ENCODE results near the gene TMEM117.
"Not testable (repeated sequence)": the region's sequence is repeated elsewhere in the genome, so short reads cannot be mapped to it uniquely, and the experiment has no call there.

TMEM117 gene

DNA sequence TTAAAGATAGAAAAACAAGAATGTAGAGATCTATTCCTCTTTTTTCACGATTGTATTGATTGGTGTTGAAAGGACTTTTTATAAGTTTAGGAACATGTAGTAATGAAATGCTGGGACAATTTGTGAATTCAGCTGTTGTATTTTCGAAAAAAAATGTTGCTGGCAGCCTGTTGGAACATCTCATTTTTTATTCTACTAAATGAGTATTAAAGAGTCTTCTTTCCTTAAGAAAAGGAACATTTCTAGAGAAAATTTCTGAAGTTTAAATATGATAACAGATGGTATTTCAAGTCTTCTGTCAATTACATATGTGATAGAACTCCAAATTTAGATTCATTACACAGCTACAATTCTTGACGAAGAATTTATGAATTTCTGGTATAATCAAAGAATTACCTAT, 189.6 kb downstream of the TMEM117 start:
- no peak for DNase-seq (ENCODE audit: low read depth)

DNA sequence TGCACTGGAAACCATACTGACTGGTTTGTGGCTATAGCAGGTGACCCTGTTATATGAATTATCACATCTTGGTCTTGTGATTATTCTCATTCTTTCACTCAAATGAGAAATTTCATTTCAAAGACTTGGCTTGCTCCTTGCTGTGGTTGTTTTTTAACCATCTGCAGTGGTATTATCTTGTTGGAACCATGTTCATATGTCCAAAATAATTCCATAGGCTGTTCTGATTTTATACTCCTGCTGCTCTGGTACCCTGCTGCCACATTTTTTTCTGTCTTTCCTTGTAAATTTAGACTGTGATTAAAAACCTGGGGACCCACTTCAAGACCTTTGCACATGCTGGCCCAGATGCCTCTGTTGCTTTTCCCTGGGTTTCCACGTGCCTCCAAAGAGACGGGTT, 190.2 kb downstream of the TMEM117 start:
- no peak for DNase-seq (ENCODE audit: low read depth)

DNA sequence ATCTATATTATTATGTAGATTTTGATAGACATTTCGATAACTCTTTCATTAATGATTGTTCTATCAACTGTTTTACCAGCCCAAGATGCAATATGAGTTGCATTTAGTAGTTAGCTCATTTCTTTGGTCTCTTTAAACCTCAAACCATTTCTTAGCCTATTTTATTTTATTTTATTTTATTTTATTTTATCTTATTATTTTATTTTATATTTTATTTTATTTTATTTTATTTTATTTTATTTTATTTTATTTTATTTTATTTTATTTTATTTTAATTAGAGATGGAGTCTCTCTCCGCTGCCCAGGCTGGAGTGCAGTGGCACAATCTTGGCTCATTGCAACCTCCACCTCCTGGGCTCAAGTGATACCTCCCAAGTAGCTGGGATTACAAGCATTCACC, 191.0 kb downstream of the TMEM117 start:
- not testable (repeated sequence) for DNase-seq (ENCODE audit: low read depth)

DNA sequence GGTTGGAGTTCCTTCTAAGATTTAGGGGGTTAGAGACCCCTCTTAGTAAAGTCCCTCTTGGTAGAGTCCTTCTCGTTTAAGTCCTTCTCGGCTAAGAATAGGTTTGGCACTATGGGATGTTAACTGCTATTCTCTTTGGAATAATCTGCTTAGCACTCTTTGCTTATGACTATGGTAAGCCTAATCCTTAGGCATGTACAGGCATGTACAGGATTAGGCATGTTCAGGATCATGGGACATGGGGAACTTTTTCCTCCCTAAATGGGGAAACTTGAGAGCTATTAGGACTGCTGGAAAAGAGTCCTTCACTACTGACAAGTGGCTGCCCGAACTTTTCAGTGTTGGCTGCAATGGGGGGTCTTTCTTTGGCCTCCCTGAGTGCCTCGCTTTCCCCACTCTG, 193.3 kb downstream of the TMEM117 start:
- DNase-seq (ENCODE audit: low read depth): no peak

DNA sequence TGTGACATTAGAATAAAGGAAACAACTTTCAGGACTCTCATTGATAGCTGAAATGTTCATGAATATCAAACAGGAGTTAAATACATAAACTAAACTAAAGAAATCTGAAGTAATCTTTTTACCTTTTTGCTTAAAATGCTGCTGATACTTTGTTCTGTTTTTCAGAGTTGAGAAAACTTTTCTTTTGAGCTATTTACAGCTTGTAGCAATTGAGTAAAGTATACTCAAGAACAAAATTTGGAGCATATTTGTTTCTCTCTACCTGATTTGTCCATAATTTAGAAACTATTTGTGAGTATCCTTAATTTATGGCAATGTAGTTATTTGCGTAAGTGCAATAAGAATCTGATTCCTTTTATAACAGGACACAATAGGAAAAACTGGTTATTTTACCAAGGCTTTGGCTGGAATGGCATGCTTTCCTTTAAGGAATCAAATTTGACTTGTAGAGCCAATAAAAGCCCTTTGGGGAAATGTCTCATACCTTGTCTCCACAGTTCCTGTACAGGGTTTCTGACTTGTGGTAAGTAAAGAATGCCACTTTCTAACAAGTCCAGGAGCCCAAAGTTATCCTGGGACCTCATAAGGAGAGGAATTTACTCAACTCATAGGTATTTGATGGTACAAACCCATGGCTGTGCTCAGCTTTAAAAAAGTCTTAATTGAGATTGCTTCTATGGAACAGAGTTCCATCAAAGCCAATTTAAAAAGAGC, 195.7 kb downstream of the TMEM117 start:
- DNase-seq (ENCODE audit: low read depth): no peak

DNA sequence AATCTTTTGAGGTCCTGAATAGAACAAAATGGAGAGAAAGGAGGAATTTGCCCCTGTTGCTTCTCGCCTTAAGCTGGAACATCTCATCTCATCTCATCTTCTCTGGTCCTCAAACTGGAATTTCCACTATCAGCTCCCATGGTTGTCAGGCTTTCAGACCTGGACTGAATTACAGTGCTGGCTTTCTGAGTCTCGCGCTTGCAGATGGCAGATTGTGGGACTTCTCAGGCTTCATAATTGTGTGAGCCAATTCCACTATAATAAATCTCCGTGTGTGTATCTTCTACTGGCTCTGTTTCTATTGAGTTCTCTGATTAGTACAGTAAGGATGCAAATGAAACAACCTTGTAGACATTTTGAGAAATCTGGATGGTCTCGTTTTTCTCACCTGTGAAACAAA, 199.0 kb downstream of the TMEM117 start:
- no peak for DNase-seq (ENCODE audit: low read depth)

DNA sequence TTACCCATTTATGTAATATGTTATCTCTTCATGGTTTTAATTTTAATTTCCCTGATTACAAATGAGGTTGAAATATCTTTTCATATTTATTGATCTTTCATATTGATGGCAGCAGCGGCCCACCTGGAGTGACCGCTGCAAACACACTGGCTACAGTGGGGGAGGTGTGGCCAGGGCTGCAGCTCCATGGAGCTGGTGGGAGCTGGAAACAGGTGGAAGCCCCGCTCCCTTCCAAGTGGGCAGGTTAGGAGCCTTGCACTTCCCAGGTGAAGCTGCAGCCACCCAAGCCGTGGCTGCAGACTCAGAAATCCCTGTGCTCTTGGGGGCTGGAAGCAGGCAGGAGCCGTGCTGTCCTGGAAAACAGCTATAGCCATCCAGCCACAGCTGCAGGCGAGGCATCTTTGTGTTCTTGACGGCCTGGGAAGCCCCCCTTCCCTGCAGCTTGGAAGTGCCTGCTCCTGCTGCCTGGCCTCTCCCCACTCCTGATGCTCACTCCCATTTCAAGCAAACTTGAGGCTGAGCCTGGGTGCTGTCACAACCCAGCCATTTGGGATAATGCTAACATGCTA, 201.1 kb downstream of the TMEM117 start:
- DNase-seq (ENCODE audit: low read depth): no peak

DNA sequence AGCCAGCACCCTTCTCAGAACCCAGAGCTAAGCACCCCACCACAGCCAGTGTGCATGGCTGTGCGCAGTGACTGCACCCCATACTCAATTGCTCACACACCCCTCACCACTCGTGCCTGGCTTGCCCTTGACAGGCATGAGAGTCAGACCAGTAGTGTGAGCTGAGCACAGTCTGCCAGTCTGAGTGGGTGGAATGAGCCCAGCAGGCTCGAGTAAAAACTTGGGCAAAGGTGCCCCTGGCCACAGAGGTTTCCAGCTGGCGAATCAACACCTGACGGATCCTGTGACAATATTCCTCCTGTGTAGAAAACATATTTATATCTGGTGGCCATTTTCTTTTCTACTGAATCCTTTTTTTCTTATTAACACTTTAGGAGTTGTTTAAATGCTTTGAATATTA, 202.5 kb downstream of the TMEM117 start:
- DNase-seq (ENCODE audit: low read depth): no peak

DNA sequence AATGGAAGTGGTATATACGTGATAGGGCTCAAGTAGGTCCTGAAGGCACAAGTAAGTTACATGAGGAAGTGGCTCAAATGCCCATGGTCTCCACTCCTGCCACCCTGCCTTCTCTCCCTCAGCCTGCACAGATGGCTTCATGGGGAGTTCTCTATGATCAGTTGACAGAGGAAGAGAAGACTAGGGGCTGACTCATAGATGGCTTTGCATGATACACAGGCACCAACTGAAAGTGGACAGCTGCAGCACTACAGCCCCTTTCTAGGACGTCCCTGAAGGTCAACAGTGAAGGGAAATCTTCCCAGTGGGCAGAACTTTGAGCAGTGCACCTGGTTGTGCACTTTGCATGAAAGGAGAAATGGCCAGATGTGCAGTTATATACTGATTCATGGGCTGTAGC, 208.6 kb downstream of the TMEM117 start:
- DNase-seq (ENCODE audit: low read depth): not testable (repeated sequence)

DNA sequence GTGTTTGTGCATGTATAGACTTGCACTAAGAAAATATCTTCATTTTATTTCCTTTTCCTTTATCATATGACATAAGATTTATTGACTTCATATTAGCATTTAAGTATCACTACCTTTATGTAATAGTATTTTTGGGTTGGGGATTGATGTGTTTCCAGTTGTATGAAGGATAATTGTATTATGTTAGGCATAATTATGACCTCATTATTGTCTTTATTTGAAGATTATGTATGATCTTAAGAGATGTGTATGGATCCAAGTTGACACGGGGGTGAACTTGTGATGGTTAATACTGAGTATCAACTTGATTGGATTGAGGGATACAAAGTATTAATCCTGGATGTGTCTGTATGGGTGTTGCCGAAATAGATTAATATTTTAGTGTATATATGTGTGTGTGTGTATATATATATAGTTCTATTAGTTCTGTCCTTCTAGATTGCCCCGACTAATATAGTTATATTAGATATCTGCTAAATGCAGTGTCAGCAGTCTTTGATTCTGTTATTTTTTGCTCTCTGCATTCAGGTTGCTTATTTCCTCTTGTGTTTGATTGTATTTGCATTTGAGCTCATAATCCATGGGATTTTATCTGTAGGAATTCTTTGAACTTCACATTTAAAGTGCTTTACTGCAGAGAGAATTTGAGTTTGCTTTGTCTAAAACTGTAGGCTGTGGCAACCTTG, 211.0 kb downstream of the TMEM117 start:
- no peak for DNase-seq (ENCODE audit: low read depth)

DNA sequence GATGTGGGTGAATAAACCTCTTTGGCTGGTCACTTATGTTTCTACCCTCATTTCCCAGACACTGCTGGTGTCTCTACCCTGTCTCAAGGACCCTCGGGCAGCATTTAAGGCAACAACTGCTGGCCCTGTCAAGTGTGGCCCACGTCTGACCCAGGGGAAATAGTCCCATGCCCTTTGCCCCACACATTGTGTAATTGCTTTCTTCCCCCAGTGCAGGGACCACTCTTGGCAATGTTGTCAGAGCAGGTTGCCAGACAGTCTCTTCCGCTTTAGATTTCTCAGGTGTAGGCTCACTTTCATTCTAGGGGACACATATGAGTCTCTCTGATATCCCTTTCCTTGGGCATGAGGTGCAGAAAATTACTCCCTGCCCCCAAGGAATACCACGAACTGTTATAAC, 216.7 kb downstream of the TMEM117 start:
- DNase-seq (ENCODE audit: low read depth): no peak

DNA sequence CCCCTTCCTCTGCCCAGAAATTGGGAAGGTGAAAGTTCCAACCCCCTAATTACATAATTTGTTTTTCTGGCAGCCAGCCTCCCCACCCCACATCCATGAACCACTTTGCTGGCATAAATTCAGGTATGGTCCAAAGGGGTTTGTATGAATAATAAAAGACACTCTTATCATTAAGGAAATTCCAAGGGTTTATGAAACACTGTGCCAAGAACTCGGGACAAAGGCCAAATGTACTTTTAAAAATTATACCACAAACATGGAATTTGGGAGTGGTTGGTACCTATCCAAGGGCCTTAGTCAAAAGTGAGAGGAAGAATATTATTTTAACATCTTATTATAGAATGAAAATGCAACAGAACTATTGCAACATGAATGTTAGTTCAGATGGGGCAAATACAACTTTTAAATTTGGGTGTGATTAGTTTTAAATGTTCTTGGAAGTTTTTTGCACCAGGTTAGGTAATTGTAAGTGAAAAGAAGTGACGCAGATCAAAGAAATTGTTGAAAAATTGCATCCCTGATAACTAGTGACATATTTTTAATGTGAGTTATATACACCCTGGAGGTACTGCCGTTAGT, 217.8 kb downstream of the TMEM117 start:
- no peak for DNase-seq (ENCODE audit: low read depth)

DNA sequence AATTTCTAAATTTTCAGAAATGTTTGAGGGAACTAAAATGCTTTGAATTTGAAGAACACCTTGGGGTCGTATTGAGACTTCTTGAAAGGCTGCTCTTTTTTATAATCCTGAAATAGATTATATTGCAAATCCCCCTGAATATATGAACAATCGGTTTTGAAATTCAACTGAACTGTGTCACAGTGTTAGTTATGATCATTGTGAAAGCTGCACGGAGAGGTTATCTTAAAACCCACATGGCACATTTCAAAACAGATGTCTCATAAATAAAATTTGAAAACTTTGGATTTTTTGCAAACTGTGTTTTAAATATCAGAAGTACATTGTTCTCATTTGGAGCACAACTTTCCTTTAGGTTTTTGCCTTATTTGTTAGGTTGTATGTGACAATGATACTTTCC, 218.4 kb downstream of the TMEM117 start:
- DNase-seq (ENCODE audit: low read depth): no peak

DNA sequence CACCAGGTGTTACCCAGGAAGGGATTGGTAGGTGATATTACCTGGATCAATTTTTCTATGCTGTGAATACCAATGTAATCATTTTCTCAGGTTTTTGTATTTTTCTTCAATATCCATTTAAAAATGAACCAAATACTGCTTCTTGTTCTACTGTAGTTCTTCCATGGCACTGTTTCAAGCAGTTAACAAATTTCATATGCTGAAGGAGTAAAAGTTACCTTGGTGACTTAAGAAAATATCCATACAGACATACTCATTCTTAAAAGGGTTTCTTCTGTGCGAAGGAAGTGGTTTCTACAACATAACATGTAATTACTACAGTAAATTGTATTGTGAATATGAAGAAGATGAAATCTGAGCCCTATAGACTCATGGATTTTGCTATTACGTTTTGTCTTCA, 222.5 kb downstream of the TMEM117 start:
- no peak for DNase-seq (ENCODE audit: low read depth)

DNA sequence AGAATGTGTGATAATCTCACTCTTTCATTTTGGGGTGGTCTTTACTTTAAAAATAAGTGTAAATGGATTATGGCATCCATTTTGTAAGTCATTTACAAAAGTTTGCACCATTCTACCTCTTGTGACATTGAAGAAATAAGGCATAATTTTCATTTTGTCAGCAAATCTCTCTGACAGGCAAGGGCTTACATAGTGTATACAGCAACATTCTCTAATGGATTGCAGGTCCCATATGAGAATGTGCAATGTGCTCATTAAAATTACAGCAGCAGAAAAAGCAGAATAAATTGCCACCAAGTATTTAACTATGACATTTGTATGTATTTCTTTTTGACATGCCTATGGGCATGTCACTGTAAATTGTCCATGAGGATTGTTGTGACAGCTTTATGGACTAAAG, 223.6 kb downstream of the TMEM117 start:
- no peak for DNase-seq (ENCODE audit: low read depth)

DNA sequence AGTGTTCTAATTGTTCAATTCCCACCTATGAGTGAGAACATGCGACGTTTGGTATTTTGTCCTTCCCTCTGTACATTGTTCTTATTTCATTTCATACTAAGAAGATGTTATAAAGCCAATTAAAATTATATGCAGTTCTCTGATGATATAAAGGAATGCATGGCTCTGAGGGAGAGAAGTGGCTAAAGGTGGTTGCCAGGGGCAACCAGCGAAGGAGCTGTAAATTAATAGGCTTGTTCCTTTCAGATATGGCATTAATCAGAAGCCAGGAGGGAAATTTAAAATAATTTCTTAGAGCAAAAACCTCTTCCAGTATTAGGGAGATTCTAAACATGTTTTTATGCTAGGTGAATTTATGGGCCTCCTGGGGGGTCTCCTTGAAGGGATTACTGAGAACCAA, 227.8 kb downstream of the TMEM117 start:
- DNase-seq (ENCODE audit: low read depth): no peak

DNA sequence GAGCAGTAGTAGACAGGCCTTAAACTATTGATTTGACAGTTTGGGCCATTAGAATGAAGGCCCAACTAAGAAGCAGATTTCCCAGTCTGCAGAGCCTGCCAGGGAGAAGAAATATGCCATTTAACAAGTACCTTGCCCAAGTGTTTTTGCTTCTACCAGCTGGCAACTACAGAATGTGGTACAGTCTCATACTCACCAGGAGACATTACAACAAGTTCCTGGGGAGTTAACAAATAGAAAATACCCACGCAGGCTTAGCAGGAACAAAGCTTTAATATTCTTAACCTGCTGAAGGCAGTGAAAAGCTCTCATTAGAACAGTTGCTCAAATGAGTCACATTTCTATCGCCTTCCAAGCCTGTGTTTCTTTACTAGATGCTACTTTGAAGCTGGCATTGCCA, 241.0 kb downstream of the TMEM117 start:
- no peak for DNase-seq (ENCODE audit: low read depth)

DNA sequence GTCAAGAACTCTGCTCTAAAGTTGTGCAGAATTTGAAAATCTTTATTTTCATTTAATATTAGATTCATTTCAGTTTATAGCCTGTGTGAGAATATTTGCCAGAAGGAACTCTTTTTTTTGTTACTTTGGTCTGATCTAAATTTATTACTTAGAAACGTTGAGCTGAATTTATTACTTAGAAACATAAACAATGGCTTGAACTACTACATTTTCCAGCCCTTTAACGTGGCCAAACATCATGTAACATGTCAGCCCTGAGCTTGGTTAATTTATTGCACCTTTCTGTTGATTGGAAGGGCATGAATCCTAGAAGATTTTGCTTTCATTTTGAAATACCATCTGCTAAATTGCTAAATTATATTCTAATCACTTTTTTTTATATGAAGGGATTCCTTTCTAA, 241.4 kb downstream of the TMEM117 start:
- no peak for DNase-seq (ENCODE audit: low read depth)

DNA sequence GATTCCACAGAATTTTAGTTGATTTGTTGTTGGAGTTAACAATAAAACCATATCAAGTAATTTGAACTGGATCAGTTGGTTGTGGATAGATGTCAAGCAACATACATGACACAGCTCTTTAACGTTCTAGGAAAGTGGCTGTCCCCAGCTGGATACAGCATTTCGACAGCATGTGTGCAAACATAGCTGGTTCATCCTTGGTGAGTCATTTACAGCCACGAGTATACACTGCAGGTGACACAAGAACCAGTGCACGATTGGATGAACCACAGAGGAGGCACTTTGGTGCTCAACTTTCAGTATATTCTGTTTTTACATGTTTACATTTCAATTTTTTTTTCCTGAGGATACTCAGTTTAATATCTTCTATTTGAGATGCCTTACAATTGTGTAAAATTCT, 242.4 kb downstream of the TMEM117 start:
- no peak for DNase-seq (ENCODE audit: low read depth)

DNA sequence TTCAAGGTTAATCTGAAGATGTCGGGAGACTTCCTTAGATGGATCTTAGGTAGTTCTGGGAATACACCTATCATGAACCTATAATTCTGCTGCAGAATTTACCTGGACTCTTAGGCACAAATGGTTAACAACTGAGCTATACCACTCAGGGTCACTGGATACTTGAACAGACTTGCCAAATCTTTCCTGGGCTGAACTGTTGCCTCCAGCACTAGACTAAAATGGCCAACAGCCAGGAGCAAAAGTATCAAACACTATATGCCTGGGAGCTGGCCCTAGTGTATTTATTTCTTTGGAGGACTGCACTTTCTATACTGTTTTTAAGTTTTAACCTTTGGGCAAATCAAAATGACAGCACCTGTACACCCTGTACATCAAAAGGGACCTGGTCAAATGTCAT, 252.8 kb downstream of the TMEM117 start:
- DNase-seq (ENCODE audit: low read depth): no peak

DNA sequence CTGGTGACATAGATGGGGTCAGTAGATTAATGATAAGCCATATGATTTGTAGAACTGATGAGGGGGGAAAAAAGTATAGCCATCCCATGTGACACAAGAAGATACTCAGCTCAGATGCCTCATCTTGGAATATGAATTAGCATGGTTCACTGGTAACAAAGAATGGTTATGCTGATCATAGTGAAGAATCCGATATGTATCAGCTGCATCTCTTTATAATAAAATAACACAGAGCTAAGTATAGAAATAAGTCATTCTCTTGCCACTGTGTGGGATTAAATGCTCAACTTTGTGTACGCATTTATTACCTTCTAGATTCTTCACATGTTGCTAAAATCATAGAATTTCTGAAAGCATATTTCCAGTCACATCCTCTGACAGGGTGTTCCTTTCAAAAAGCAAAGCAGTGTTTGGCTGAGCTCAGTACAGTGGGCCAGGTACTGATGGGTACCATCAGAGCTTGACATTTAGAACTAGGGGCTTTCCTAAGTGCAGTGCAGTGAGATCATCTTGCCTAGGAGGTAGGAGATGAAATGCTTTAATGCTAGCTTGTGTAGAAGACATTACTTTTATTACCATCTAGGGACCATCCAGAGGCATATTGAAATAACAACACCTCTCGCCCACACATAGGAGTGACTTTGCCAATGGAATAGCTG, 256.2 kb downstream of the TMEM117 start:
- DNase-seq (ENCODE audit: low read depth): no peak

DNA sequence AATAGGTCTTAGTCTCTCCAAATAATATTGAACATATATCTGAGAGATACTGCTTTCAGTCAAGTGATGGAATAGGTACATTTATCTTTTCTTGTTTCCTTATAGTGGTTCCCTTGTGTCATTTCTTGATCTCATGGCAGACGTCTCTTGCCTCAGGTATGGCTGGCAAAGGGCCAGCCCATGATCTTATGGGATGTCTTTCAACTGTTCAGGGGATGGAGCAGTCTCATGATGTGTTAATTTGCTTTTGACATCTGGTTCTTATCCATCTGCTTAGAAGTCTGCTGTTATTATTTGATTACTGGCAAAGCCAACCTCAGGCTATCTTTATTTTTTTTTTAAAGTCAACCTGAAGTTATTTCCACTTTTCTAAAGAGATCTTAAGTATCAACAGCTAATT, 262.9 kb downstream of the TMEM117 start:
- no peak for DNase-seq (ENCODE audit: low read depth)

DNA sequence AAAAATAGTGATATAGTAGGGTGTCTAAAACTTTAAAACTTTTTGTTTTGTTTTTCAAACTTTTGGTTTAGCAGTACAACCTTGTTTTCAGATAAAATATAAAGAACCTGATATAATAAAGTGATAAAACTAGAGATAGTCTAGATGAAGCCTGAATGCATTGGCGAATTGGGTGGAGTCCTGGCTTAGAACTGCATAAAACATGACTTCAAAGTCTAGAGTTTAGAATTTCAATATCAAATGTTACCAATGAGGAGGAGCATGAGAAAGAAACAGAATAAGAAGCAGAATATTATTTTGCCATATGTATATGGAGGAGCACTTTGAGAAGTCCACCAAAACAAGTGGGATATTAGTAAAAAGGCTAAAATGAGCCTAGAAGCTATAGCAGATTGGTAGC, 263.6 kb downstream of the TMEM117 start:
- no peak for DNase-seq (ENCODE audit: low read depth)
